Measurements from ENCODE around the gene RPS27. TPM values are rescaled to one million over a fixed set of nuclear protein-coding genes. Genes with fewer than 3 reads are reported as not detected.

RPS27 gene
- polyA plus RNA-seq, 2 of the 4 experiments (the other 2 are of a cell fraction), result 4,831 to 5,586 TPM

- TF ChIP-seq ZNF302 (CRISPR knock-in tag; IDR thresholded peaks at IDR 0.05) (no peak), EHF (CRISPR knock-in tag; IDR thresholded peaks at IDR 0.05) (no peak), REST (IDR thresholded peaks at IDR 0.05) (peak; percentile 58), FOSL2 (IDR thresholded peaks at IDR 0.05) (no peak), FOSL2 (CRISPR knock-in tag; IDR thresholded peaks at IDR 0.05) (peak; percentile 69), ZFP36 (IDR thresholded peaks at IDR 0.05; ENCODE audit: borderline replicate concordance, partially characterized antibody) (no peak), CTCF (IDR thresholded peaks at IDR 0.05) (no peak), NFE2L2 (conservative IDR thresholded peaks at IDR 0.05; ENCODE audit: low read length) (no peak), ATOH8 (CRISPR knock-in tag; IDR thresholded peaks at IDR 0.05; ENCODE audit: low read depth) (no peak; the same call in 1 of the 2 replicates), POLR2AphosphoS2 (conservative IDR thresholded peaks at IDR 0.05; ENCODE audit: low read length) (no peak; the same call in 1 of the 2 replicates), CBX8 (IDR thresholded peaks at IDR 0.05) (no peak), HDAC2 (IDR thresholded peaks at IDR 0.05) (no peak), EP300 (IDR thresholded peaks at IDR 0.05) (no peak), ZC3H11A (IDR thresholded peaks at IDR 0.05) (no peak), MAX (IDR thresholded peaks at IDR 0.05) (peak; percentile 92), PHF8 (IDR thresholded peaks at IDR 0.05; ENCODE audit: borderline replicate concordance, low read depth) (peak; percentile 99), RAD21 (conservative IDR thresholded peaks at IDR 0.05 in 1 of 2, IDR thresholded peaks at IDR 0.05 in 1 of 2) (no peak), RARB (CRISPR knock-in tag; IDR thresholded peaks at IDR 0.05) (no peak), CBX2 (IDR thresholded peaks at IDR 0.05; ENCODE audit: borderline replicate concordance, low read depth) (no peak), HEYL (CRISPR knock-in tag; IDR thresholded peaks at IDR 0.05) (no peak), POLR2A (IDR thresholded peaks at IDR 0.05; ENCODE audit: low read length) (peak; percentile 100), PBX3 (IDR thresholded peaks at IDR 0.05) (no peak)
Observed at GRCh38 chr1:153990468-153991150, at the start of gene RPS27 (continued).
